GM21526 (cell line): ENCODE results near the gene C2CD4D.

ENCODE experiments used
- ATAC-seq: cut with Tn5 transposase; IDR thresholded peaks from one replicate; pipeline ENCODE4 v1.9.1; 2021; ENCODE audit warnings: moderate library complexity; ENCODE audit not compliant: unreplicated experiment, low FRiP score

The C2CD4D gene

GRCh38 chr1:151815716-151816327, 23.8 kb downstream of the C2CD4D start:
- no peak for ATAC-seq

GRCh38 chr1:151814971-151815545, 24.6 kb downstream of the C2CD4D start:
- no peak for ATAC-seq

DNA sequence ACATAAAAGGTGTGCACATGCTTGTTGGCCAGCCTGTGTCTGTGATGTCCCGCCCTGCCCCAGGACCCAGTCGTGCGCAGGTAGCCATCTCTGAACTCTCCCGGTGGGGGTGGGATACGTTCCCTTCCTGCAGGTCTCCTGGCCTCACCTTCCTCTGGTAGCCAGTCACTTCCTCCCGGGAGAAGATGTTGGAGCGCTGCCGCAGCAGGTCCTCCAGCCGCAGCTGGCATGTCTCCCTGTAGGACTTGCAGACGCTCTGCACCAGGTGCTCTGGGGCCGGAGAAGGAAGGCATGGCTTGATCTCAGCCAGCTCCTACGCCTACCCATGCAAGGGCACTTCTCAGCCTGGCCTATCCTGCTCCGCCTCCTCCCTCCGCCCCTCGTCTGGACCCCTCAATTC, 25.2 kb downstream of the C2CD4D start:
- no peak for ATAC-seq

DNA sequence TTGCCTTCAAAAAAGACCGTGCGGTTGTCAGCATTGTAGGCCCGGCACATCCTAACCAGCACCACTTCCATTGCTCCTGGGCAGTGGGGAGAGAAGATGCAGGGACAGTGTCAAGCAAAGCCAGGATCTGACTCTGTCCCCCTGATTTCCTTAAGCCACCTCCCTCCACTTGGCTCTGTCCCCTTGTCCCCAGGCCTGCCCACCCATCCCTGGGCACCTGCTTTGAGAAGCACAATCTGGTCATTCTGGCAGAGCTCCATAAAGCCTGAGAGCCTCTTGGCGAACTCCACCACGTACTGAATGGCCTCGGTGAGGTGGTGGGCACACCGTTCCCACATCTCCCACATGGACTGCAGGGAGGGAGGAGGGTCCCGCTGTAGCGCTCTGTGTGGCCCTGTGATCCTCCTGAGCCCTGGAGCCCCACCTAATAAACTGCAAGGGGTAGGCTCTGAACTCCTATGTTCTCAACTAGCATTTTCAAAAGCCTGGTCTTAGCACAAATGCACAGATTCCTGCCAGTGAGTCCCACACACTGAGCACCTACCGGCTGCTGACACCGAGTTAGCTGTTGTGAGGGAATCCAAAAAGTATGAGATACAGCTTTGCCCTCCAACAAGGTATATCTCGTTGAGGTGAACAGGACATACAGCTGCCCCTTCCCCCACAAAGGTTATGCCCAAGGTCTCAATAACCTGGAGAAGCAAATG, 26.2 kb downstream of the C2CD4D start:
- ATAC-seq = no peak

- ATAC-seq = no peak
Observed at GRCh38 chr1:151811181-151811580, 28.4 kb downstream of the C2CD4D start.

DNA sequence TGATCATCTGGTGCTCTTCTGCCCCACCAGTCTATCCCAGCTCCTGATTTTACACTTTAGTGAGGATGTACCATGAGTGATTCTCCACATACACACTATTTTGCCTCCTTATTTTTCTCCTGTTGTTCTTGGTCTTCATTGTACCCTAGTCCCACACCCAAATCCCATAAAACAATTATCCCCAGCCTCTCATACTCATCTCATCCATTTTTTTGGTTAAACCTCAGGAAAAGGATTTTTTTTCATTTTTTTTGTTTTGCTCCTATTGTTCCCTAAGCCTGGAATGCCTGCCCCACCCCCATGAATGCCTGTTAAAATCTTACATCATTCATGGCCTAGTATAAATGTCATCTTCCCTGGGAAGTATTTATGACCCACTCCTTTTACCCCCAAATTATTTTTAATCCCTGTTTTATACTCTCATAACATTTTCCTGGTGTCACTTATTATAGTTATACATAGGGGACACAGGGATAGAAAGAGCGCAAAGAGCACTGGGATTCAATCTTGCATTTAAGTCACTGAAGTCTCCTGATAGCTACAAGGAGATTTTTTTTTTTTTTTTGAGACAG, 29.5 kb downstream of the C2CD4D start:
- no peak for ATAC-seq

DNA sequence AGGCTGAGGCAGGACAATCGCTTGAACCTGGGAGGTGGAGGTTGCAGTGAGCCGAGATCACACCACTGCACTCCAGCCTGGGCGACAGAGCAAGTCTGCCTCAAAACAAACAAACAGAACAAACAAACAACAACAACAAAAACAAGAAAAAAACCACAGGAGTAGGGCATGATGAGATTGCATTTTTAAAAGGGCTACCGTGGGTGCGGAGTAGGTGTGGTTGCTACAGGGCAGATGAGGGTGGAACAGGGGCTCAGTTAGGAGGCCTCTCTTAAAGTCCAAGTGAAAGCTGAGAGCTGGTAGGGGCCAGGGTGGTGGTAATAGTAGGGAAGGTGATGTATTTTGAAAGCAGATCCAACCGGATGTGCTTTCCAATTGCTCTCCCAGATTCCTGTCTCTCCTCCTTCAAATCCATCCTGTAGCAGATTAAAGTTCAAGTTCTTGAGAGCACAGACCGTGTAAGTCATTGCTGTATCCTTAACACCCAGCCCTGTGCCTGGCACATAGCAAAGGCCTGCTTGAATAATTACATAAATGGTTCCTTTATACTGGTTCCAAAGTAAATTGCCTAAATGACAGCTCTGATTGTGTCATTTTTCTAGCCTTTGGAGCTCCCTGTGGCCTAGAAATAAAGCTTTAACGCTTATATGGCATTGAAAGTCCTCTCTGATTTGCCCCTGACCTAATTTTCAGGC, 30.2 kb downstream of the C2CD4D start:
- no peak for ATAC-seq

DNA sequence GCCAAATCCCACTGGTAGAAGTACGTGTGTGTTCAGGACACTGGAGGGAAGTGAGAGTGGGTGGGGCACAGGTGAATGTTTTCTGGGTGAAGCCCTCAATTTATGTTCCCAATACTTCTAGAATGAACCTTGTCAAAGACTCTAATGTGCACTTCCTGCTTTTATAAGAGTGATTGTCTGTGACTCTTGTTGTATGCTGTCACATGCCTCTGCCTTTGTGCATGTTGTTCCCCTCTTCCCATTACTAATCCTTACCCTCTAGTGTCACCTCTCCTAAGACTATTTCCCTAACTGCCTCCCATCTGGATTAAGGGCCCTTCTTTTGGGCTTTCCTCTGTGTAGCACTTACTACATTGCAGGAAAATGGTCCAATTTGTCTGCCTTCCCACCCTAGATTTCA, 31.9 kb downstream of the C2CD4D start:
- ATAC-seq = no peak

DNA sequence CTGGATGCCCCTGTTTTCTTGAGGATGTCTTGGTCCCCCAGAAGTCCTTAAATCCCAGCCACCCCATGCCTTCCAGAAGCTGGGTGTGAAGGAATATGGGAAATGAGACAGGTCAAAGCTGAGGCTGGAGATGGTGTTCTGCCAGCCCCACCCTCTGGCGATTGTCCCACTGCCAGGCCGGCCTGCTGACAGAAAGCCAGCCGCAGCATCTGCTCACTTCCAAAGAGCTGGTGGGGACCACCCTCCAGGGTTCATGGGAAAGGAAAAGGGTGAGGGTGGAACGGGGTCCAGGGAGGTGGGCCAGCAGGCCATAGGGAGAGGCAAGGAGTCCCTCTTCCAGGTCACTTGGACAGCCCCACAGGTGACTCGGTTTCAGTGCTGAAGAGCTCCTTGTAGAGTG, 32.5 kb downstream of the C2CD4D start:
- no peak for ATAC-seq

GRCh38 chr1:151806170-151806569, 33.5 kb downstream of the C2CD4D start:
- no peak for ATAC-seq

- no peak for ATAC-seq
Observed at GRCh38 chr1:151805066-151805820, 34.4 kb downstream of the C2CD4D start, which contains the start of gene LINGO4. Gene LINGO4 (minus strand): TSS chr1:151805419. CDS start chr1:151802704, 2,715 bp downstream.

- ATAC-seq = no peak
Observed at GRCh38 chr1:151803915-151804314, 35.7 kb downstream of the C2CD4D start.

GRCh38 chr1:151803164-151803563, 36.5 kb downstream of the C2CD4D start:
- no peak for ATAC-seq

DNA sequence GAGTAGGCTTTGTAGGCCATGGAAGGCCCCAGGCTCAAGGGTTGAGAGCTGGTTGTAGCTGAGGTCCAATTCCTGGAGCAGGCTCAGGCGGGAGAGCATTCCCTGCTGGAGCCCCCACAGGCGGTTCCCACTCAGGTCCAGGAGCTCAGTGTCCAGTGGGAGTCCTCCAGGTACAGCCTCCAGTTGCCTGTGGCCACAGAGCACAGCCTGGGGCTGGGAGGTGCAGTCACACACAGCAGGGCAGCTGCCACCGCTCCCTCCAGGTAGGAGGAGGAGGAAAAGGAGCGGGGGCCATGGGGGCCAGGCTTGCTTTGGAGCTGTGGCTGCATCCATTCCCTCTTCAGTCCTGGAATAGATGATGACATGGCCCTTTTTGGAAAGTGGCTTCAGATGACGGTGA, 37.2 kb downstream of the C2CD4D start:
- ATAC-seq = no peak

DNA sequence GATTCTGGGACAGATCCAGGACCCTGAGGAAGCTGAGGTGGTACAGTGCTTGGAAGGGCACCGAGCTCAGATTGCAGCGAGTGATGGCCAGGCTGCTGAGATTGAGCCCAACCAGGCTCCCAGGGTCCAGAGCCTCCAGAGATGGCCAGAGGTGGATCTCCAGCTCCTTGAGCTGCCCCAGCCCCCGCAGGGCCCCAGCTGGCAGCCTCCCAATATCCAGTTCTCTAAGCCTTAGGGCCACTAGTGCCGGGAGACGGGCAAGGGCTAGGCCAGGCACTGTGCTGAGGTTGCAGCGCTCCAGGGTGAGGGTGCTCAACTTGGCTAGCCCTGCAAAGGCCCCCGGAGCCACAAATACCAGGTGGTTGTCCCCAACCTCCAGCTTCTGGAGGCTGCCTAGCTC, 37.8 kb downstream of the C2CD4D start:
- ATAC-seq = no peak

GRCh38 chr1:151801310-151801820, 38.3 kb downstream of the C2CD4D start:
- no peak for ATAC-seq

DNA sequence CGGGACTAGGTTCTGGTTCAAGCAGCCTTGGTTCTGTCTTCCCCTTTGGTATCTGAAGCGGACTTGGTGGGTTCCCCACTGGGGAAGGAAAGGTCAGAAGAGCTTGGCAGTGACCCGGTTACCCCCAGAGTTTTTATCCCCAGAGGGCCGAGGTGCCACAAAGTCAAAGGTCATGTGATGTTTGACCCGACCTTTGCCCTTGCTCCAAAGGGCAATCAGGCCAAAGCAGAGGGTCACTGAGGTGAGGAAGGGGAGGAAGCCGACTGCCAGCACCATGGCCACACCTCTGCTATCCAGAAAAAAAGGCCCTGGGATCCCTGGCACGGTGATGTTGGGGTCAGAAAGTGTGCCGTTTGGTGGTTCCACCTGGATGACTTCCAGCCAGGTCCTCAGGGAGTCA, 38.8 kb downstream of the C2CD4D start:
- no peak for ATAC-seq

- ATAC-seq = no peak
Observed at GRCh38 chr1:151799179-151800022, 40.2 kb downstream of the C2CD4D start.

DNA sequence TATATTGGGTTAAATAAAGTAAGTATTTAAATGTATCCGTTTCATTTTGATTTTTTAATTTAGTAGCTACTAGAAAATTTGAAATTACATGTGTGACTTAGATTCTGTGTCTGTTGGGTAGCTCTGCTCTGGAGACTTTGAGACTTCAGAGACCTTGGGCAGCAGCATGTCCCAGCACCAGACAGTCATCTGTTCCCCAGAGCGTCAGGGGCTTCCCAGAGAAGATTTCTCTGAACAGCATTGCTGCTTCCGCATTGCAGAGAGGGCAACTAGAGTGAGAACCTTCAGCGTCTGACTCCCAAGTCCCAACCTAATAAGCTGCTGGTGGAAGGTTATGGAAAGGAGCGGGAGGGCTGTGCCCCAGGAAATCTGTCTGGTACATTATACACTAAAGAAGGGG, 41.0 kb downstream of the C2CD4D start:
- ATAC-seq = no peak
